Mesothelial cell of epicardium (in vitro differentiated cells): ENCODE data around the gene KCNK4. TPM values are rescaled to one million over a fixed set of nuclear protein-coding genes. Genes with fewer than 3 reads are reported as not detected.
"Not testable (repeated sequence)": the region's sequence is repeated elsewhere in the genome, so short reads cannot be mapped to it uniquely, and the experiment has no call there.

Experiments used
- DNase-seq, 2 experiments: peaks; one replicate each; pipeline ENCODE4 v3.0.0; 2021; ENCODE audit warnings: low spot score in 2 of 2; ENCODE audit not compliant: unreplicated experiment in 2 of 2
- H3K27ac Mint-ChIP-seq: 2 replicates; pipeline ENCODE4 v1.8.0; 2021; ENCODE audit warnings: mixed read lengths
- H3K27me3 Mint-ChIP-seq: 2 replicates; pipeline ENCODE4 v1.8.0; 2021; ENCODE audit warnings: low read depth, mixed read lengths
- H3K36me3 Mint-ChIP-seq: 2 replicates; pipeline ENCODE4 v1.8.0; 2021; ENCODE audit warnings: mixed read lengths
- H3K4me1 Mint-ChIP-seq: 2 replicates; pipeline ENCODE4 v1.8.0; 2021; ENCODE audit warnings: mixed read lengths
- H3K4me3 Mint-ChIP-seq: 2 replicates; pipeline ENCODE4 v1.8.0; 2021; ENCODE audit warnings: mild to moderate bottlenecking, moderate library complexity, mixed read lengths
- H3K9me3 Mint-ChIP-seq: 2 replicates; pipeline ENCODE4 v1.8.0; 2021; ENCODE audit warnings: mixed read lengths
- CTCF ChIP-seq: fragments of 200-600 bp; sonication (generic); IDR thresholded peaks from one replicate; pipeline ENCODE4 v1.5.0; 2021; ENCODE audit warnings: antibody characterized with exemption; ENCODE audit not compliant: unreplicated experiment
- total RNA-seq: library from RNA; stranded (reverse); gene quantifications from 3 replicates; pipeline ENCODE4 v1.2.1, GENCODE V29; 2021

KCNK4 gene
- total RNA-seq, 1 donor from 2014 or later: 0.58 TPM

GRCh38 chr11:64312947-64313346, 21.8 kb downstream of the KCNK4 start:
- Mint-ChIP-seq H3K27ac (no peak overlapping the region), H3K9me3 (no peaks in the 10 kb centered on the region), H3K36me3 (peaks cover 3% of the 10 kb centered on the region), H3K4me3 (no peak overlapping the region), H3K27me3 (no peaks in the 10 kb centered on the region), H3K4me1 (peaks cover 14% of the 10 kb centered on the region)
- TF ChIP-seq CTCF: no peak
- no peak for DNase-seq

DNA sequence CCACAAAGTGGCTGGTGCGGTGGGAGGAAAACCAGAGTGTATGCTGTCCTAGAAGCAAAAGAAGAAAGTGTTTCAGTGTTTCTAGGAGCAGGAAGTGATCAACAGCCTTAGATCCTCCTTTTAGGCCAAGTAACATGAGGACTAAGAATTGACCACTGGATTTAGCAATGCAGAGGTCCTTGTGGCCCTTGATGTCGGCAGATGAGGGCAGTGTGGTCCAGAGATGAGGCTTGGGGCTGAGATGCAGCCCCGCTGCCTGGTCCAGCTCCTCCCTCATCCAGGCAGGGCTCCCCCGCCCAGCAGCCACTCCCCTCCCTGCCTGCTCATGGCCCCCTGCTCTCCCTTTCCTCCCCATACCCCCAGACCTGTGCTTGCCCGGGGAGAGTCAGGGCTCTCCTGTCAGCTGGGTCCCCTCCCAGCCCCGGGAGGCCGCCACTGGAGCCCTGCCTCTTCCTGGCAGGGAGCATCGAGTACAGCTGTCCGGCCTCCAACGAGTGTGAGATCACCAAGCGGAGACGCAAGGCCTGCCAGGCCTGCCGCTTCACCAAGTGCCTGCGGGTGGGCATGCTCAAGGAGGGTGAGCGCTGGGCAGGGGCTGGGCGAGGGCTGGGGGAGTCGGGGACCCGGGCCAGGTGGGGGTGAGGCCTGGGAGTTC, 22.5 kb downstream of the KCNK4 start:
- Mint-ChIP-seq H3K4me3 (no peak overlapping the region), H3K27me3 (no peaks in the 10 kb centered on the region), H3K4me1 (peaks cover 14% of the 10 kb centered on the region), H3K9me3 (no peaks in the 10 kb centered on the region), H3K36me3 (peaks cover 3% of the 10 kb centered on the region), H3K27ac (no peak overlapping the region)
- DNase-seq: no peak
- no peak for TF ChIP-seq CTCF

GRCh38 chr11:64314146-64314804, 23.2 kb downstream of the KCNK4 start:
- no peaks in the 10 kb centered on the region for H3K9me3 Mint-ChIP-seq
- DNase-seq: no peak
- peaks cover 19% of the 10 kb centered on the region for H3K4me1 Mint-ChIP-seq
- H3K27ac Mint-ChIP-seq: no peak overlapping the region
- no peak overlapping the region for H3K4me3 Mint-ChIP-seq
- H3K27me3 Mint-ChIP-seq: no peaks in the 10 kb centered on the region
- TF ChIP-seq CTCF: no peak
- peaks cover 3% of the 10 kb centered on the region for H3K36me3 Mint-ChIP-seq

GRCh38 chr11:64314805-64315561, 23.9 kb downstream of the KCNK4 start:
- peak overlapping the region; percentile 17 for H3K4me3 Mint-ChIP-seq
- no peak for DNase-seq
- TF ChIP-seq CTCF: no peak

DNA sequence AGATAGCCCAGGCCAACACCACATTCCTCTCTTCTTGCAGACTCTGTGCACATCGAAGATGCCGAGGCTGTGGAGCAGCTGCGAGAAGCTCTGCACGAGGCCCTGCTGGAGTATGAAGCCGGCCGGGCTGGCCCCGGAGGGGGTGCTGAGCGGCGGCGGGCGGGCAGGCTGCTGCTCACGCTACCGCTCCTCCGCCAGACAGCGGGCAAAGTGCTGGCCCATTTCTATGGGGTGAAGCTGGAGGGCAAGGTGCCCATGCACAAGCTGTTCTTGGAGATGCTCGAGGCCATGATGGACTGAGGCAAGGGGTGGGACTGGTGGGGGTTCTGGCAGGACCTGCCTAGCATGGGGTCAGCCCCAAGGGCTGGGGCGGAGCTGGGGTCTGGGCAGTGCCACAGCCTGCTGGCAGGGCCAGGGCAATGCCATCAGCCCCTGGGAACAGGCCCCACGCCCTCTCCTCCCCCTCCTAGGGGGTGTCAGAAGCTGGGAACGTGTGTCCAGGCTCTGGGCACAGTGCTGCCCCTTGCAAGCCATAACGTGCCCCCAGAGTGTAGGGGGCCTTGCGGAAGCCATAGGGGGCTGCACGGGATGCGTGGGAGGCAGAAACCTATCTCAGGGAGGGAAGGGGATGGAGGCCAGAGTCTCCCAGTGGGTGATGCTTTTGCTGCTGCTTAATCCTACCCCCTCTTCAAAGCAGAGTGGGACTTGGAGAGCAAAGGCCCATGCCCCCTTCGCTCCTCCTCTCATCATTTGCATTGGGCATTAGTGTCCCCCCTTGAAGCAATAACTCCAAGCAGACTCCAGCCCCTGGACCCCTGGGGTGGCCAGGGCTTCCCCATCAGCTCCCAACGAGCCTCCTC, 24.8 kb downstream of the KCNK4 start:
- peak overlapping the region; percentile 100 for H3K27ac Mint-ChIP-seq
- H3K27me3 Mint-ChIP-seq, H3K9me3 Mint-ChIP-seq, H3K36me3 Mint-ChIP-seq, DNase-seq: not testable (repeated sequence)
- H3K4me3 Mint-ChIP-seq: peak overlapping the region; percentile 93
- peaks cover 26% of the 10 kb centered on the region for H3K4me1 Mint-ChIP-seq

More at GRCh38 chr11:64314805-64315561, 23.9 kb downstream of the KCNK4 start:
- Mint-ChIP-seq H3K4me1 (peaks cover 20% of the 10 kb centered on the region), H3K27me3 (no peaks in the 10 kb centered on the region), H3K9me3 (no peaks in the 10 kb centered on the region), H3K27ac (no peak overlapping the region), H3K36me3 (peaks cover 3% of the 10 kb centered on the region)
